HG02981 (cell line): ENCODE data around the gene LDLRAD4.

Experiments
- ATAC-seq: cut with Tn5 transposase; IDR thresholded peaks from one replicate; pipeline ENCODE4 v1.9.1; 2021; ENCODE audit warnings: mild to moderate bottlenecking, moderate library complexity; ENCODE audit not compliant: unreplicated experiment

The LDLRAD4 gene

DNA sequence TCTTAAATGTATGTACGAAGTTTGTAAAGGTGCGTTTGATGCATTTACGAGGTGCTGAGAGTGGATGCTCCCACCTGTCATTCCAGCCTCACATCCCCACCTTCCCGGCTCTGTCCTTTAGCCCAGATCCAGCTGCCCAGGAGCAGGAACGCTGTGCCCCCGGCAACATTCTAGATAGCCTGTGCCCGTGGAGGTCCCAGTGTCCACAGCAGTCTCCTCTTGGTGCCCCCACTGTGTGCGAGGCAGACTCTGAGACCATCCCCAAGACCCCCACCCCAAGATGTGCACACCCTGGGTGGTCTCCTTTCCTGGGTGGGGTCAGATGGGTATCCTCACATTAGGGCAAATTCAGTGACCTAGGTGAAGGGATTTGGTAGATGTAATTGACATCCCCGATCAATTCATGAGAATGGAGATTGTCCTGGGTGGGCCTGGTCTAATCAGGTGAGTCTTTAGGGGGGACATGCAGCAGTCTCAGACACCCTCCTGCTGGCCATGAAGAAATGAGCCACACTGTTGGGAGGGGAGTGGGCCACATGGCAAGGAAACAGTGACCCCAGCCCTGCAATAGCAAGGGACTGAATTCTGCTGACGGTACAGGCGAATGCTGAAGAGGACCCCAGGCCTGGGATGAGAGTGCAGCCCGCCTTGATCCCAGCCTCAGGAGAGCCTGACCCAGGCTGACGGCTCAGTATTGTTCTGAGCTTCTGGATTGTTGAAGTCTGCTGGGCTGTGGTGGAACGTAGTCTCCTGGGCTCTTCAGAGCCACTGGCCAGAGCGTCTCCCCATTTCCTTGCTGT lies 304.5 kb downstream of the LDLRAD4 start:
- ATAC-seq: no peak

- no peak for ATAC-seq
Measured at GRCh38 chr18:13524054-13524453, 305.5 kb downstream of the LDLRAD4 start.

DNA sequence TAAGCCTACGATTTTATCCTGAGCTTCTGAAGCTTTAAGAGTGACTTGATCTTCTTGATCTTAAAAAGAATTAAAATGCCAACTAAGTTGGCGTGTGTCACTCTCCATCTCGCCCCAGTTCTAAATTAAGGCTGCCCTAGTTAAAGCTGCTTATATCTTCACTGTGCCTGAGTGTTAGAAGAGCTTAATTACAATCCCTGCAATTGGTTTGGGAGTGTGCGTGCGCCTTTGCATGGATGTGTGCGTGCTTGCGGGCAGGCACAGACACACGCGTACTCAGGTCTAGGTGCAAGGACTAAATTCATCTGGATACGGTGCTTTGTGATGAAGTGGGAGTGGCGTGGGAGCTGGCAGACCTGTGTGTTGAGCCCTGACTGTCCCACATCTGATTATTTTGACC lies 306.3 kb downstream of the LDLRAD4 start:
- no peak for ATAC-seq

DNA sequence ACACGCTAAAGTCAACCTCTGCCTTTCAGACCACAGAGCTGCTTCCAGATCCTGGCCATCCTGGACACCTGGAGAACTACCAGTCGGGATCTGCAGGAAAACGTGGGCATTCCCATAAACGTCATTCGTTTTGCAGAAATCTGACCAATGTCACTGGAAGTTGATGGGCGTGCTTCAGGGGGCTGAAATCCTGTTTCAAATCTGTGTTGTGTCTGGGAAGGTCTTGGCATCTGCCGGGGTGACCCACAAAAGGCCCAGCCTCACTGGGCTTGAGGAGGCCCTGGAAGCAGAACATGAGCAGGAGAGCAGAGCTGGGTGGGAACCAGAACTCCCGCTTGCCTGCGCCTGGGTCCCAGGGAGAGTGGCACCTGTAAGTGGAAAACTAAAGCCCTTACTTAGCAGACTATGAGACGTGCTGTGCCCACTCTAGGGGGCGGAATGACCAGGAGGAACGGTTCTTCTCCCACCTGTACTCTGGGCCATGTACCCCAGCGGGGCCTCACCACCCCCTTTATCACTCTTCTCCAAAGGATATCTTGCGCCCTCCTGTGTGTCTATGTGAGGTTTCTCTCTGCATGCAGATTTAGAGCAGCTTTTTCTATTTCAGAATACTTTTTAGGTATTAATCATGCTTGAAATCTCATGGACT lies 306.9 kb downstream of the LDLRAD4 start:
- ATAC-seq: no peak

GRCh38 chr18:13526519-13526918 lies 308.0 kb downstream of the LDLRAD4 start:
- ATAC-seq: no peak

- no peak for ATAC-seq
Measured at GRCh38 chr18:13527256-13527655, 308.7 kb downstream of the LDLRAD4 start.

DNA sequence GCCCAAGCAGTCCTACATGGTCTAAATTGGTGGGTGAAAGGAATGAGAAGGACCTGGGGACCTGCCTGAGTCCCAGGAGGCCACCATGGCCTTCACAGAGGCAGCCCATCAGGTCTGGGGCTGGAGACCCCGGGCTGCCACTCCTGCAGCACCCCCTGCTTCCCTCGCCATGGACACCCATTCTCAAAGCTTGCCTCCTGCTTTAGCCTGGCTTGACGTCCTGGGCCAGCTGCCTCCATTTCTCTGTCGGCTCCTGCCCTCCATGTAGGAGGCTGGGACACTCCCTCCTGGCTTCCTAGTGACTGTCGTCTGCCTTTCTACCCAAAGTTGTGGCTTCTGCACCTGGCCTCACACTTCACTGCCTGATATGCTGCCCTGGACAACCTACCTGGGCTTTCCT lies 309.2 kb downstream of the LDLRAD4 start:
- no peak for ATAC-seq

DNA sequence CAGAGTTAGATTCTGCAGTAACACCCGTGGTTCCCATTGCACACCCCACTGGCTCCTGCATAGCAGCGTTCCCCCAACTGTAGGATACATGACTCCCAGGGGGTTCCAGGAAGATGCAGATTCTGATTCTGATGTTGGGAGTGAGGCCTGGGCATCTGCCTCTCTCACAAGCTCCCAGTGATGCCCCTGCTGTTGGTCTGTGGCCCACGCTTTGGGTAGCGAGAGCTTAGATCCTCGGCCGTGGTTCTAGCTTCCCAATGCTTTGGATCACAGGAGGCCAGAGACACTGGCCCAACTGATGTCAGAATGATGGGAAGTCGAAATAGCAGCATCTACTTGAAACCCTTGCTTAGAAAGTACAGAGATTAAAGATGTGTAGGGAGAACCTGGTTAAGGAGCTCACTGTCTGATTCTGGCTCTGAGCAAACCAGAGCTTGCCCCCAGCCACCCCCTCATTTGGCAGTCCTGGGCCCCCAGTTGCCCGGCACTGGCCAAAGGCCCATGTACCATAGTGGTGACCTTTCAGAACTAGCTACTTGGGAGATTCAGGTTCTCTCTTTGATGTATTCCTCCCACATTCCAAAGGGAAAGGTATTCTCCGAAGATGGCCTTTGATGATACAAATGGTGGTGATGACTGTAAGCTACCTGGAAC lies 310.3 kb downstream of the LDLRAD4 start:
- ATAC-seq: no peak

DNA sequence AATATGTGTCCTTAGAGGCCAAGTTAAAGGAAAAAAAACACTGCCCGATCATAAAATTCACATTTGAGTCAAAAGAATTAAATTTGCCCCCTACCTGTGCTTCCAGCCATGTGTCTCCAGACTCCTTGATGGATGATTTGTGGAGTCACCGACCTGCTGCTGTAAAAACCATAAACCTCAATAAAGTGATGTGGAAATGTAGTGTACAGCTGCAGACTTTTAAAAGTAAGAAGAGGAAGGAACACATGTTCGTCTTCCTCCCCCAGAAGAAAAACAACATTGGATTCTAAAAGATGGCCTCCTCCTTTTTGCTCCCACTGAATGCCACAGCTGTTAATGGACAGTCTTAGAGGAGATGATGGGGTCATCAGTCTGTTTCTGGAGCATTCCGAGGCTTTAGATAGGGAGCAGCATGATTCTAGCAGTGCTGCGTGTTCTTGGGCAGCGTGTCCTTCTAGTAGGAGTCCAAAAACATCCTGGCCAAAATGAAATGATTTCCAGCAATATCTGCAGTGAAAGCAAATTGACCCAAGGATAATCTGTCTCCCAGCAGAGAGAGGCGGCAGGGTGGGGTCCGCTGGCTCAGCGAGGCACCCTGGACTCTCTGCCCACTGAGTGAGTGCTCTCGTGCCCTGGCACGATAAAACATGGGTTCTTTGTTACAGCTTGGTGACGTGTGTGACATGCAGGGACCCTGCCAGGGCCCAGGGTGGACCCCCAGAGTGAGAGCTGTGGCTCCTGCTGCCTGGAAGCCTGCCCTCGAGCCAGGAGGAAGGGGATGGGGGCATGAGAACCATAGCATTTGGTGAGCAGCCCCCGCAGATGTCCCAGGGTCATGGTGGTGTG lies 311.7 kb downstream of the LDLRAD4 start:
- ATAC-seq: no peak

GRCh38 chr18:13530879-13531387 lies 312.4 kb downstream of the LDLRAD4 start:
- no peak for ATAC-seq

DNA sequence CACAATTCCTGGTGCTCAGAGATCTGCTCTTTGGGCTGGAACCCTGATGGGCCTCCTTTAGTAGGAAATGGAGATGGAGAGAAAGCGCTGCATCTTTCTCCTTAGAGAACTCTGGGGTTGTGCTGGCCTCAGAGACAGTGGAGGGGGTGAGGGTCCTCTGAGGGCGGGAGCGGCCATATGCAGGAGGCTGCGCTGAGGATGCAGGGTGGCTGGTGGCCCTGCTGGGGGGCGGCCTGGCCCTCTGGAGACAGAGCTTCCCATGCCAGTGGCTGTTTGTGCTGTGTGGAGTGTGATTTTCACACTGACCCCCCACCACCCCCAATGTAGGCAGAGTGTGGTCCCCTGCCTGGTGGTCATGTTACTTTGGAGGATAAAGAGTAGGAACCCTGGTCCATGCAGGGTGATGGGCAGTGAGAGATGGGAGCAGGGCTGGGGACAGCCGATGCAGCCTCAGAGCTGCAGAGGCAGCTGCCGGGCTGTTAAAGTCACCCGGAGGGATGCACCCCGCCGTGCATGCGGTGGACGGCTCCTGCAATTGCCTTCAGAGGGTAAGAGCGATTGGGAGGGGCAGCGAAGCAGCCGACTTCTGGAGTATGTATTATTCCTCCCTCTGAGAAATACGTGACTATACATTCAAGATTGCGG lies 313.2 kb downstream of the LDLRAD4 start:
- no peak for ATAC-seq

GRCh38 chr18:13532406-13533075 lies 314.0 kb downstream of the LDLRAD4 start:
- no peak for ATAC-seq

- ATAC-seq: no peak
Measured at GRCh38 chr18:13534631-13535030, 316.1 kb downstream of the LDLRAD4 start.

DNA sequence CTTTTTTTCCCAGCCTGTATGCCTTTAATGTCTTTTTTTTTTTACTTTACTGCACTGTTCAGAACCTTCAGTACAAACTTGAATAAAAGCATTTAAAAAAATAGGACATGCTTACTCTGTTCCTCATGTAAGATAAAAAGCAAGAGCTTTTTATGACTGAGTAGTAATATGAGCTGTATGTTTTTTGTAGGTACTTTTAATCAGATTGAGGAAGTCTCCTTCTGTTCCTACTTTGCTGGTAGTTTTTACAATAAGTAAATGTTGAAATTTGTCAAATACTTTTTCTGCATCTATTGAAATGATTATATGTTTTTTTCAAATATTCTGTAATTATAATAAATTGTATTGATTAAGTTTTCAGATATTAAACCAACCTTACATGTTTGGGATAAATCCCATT lies 318.0 kb downstream of the LDLRAD4 start:
- ATAC-seq: no peak

- no peak for ATAC-seq
Measured at GRCh38 chr18:13537022-13537780, 318.6 kb downstream of the LDLRAD4 start.

DNA sequence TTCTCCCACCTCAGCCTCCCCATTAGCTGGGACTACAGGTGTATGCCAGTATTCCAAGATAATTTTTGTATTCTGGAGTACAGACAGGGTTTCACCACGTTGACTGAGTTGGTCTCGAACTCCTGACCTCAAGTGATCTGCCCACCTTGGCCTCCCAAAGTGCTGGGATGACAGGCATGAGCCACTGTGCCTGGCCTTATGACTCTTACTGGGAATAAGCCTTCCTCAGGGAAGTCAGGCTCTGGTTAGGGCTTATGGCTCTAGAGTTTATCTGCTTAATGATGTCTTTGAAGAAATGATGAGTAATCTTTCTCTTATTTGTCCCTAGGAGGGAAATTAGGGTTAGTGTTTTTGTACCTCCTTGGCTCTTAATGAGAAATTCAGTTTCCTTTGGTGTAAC lies 320.1 kb downstream of the LDLRAD4 start:
- no peak for ATAC-seq

- no peak for ATAC-seq
Measured at GRCh38 chr18:13539050-13539449, 320.5 kb downstream of the LDLRAD4 start.

DNA sequence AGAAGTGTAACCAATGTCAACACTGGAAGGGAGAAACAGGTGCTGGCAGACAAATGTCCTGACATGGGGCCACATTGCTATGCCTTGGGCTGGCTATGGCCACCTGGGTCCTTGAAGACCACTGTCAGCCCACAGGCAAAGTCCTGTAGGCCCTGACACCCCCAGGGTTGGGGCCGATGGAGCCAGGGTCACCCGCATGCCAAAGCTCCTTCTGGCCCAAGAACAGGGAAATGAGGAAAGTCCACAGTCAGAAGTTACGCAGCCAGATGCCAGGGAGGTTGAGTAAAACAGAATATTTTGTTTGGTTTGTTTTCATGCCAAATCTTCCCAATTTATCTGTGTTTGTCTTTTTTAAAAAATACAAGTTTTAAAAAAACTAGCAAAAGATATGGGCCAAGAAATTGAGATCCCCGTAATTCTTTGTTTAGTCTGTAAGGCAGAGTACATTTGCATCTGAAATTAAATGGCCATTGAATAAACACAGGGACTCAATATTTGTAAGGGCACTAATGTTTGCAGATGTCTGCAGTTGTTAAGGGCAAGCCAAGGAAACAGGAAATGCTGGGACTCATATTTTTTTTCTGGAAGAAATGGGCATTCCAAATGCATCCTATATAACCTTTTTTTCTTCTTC lies 321.4 kb downstream of the LDLRAD4 start:
- no peak for ATAC-seq
